ENCODE measurements around the gene FUT8.

The FUT8 gene

GRCh38 chr14:65479386-65479785 lies 66.9 kb downstream of the FUT8 start:
- H3K27ac ChIP-seq (ENCODE audit: low read length), result no peak overlapping the region
- H3K36me3 ChIP-seq (ENCODE audit: insufficient read depth, low read depth, low read length), result no peaks in the 10 kb centered on the region
- H3K4me3 ChIP-seq (ENCODE audit: low read length), result no peak overlapping the region
- no peak overlapping the region for H3K9ac ChIP-seq (ENCODE audit: low read depth, low read length)
- no peaks in the 10 kb centered on the region for H3K9me3 ChIP-seq (ENCODE audit: insufficient read depth, low read depth, low read length)
- H3K4me1 ChIP-seq (ENCODE audit: insufficient read depth, low read length), result peaks cover 34% of the 10 kb centered on the region
- no peaks in the 10 kb centered on the region for H3K27me3 ChIP-seq (ENCODE audit: insufficient read depth, low read length)

- Histone ChIP-seq H3K9ac (ENCODE audit: low read depth, low read length) (peak overlapping the region; percentile 2; the same call in 1 of the 2 replicates), H3K27me3 (ENCODE audit: insufficient read depth, low read length) (no peaks in the 10 kb centered on the region), H3K4me3 (ENCODE audit: low read length) (no peak overlapping the region), H3K27ac (ENCODE audit: low read length) (no peak overlapping the region), H3K9me3 (ENCODE audit: insufficient read depth, low read depth, low read length) (no peaks in the 10 kb centered on the region), H3K36me3 (ENCODE audit: insufficient read depth, low read depth, low read length) (no peaks in the 10 kb centered on the region), H3K4me1 (ENCODE audit: insufficient read depth, low read length) (peaks cover 29% of the 10 kb centered on the region)
Observed at GRCh38 chr14:65482757-65483438, 70.4 kb downstream of the FUT8 start.

- no peak overlapping the region for H3K27ac ChIP-seq (ENCODE audit: low read length)
- H3K36me3 ChIP-seq (ENCODE audit: insufficient read depth, low read depth, low read length), result no peaks in the 10 kb centered on the region
- no peak overlapping the region for H3K4me3 ChIP-seq (ENCODE audit: low read length)
- no peaks in the 10 kb centered on the region for H3K9me3 ChIP-seq (ENCODE audit: insufficient read depth, low read depth, low read length)
- peaks cover 29% of the 10 kb centered on the region for H3K4me1 ChIP-seq (ENCODE audit: insufficient read depth, low read length)
- H3K27me3 ChIP-seq (ENCODE audit: insufficient read depth, low read length), result no peaks in the 10 kb centered on the region
- H3K9ac ChIP-seq (ENCODE audit: low read depth, low read length), result no peak overlapping the region
Observed at GRCh38 chr14:65483647-65484046, 71.1 kb downstream of the FUT8 start.

GRCh38 chr14:65485516-65485915 lies 73.0 kb downstream of the FUT8 start:
- no peak overlapping the region for H3K27ac ChIP-seq (ENCODE audit: low read length)
- H3K4me1 ChIP-seq (ENCODE audit: insufficient read depth, low read length), result peaks cover 33% of the 10 kb centered on the region
- no peaks in the 10 kb centered on the region for H3K27me3 ChIP-seq (ENCODE audit: insufficient read depth, low read length)
- no peak overlapping the region for H3K4me3 ChIP-seq (ENCODE audit: low read length)
- H3K9ac ChIP-seq (ENCODE audit: low read depth, low read length), result peak overlapping the region; percentile 40; the same call in 1 of the 2 replicates
- H3K9me3 ChIP-seq (ENCODE audit: insufficient read depth, low read depth, low read length), result no peaks in the 10 kb centered on the region
- no peaks in the 10 kb centered on the region for H3K36me3 ChIP-seq (ENCODE audit: insufficient read depth, low read depth, low read length)

GRCh38 chr14:65486863-65487262 lies 74.3 kb downstream of the FUT8 start:
- Histone ChIP-seq H3K27ac (ENCODE audit: low read length) (no peak overlapping the region), H3K9me3 (ENCODE audit: insufficient read depth, low read depth, low read length) (no peaks in the 10 kb centered on the region), H3K4me1 (ENCODE audit: insufficient read depth, low read length) (peaks cover 28% of the 10 kb centered on the region), H3K4me3 (ENCODE audit: low read length) (no peak overlapping the region), H3K27me3 (ENCODE audit: insufficient read depth, low read length) (no peaks in the 10 kb centered on the region), H3K9ac (ENCODE audit: low read depth, low read length) (no peak overlapping the region), H3K36me3 (ENCODE audit: insufficient read depth, low read depth, low read length) (no peaks in the 10 kb centered on the region)

GRCh38 chr14:65487783-65488494 lies 75.4 kb downstream of the FUT8 start:
- Histone ChIP-seq H3K27ac (ENCODE audit: low read length) (no peak overlapping the region), H3K4me1 (ENCODE audit: insufficient read depth, low read length) (peaks cover 25% of the 10 kb centered on the region), H3K36me3 (ENCODE audit: insufficient read depth, low read depth, low read length) (no peaks in the 10 kb centered on the region), H3K4me3 (ENCODE audit: low read length) (no peak overlapping the region), H3K9ac (ENCODE audit: low read depth, low read length) (no peak overlapping the region), H3K27me3 (ENCODE audit: insufficient read depth, low read length) (no peaks in the 10 kb centered on the region), H3K9me3 (ENCODE audit: insufficient read depth, low read depth, low read length) (no peaks in the 10 kb centered on the region)

GRCh38 chr14:65491274-65491673 lies 78.7 kb downstream of the FUT8 start:
- Histone ChIP-seq H3K27ac (ENCODE audit: low read length) (no peak overlapping the region), H3K9ac (ENCODE audit: low read depth, low read length) (no peak overlapping the region), H3K4me1 (ENCODE audit: insufficient read depth, low read length) (peaks cover 16% of the 10 kb centered on the region; the same call in 1 of the 2 replicates), H3K9me3 (ENCODE audit: insufficient read depth, low read depth, low read length) (peaks cover 2% of the 10 kb centered on the region; the same call in 1 of the 2 replicates), H3K27me3 (ENCODE audit: insufficient read depth, low read length) (no peaks in the 10 kb centered on the region), H3K36me3 (ENCODE audit: insufficient read depth, low read depth, low read length) (no peaks in the 10 kb centered on the region), H3K4me3 (ENCODE audit: low read length) (no peak overlapping the region)

- H3K9me3 ChIP-seq (ENCODE audit: insufficient read depth, low read depth, low read length), result peaks cover 3% of the 10 kb centered on the region
- peaks cover 16% of the 10 kb centered on the region; the same call in 1 of the 2 replicates for H3K4me1 ChIP-seq (ENCODE audit: insufficient read depth, low read length)
- H3K27me3 ChIP-seq (ENCODE audit: insufficient read depth, low read length), result no peaks in the 10 kb centered on the region
- H3K4me3 ChIP-seq (ENCODE audit: low read length), result no peak overlapping the region
- H3K9ac ChIP-seq (ENCODE audit: low read depth, low read length), result no peak overlapping the region
- H3K27ac ChIP-seq (ENCODE audit: low read length), result no peak overlapping the region
- no peaks in the 10 kb centered on the region for H3K36me3 ChIP-seq (ENCODE audit: insufficient read depth, low read depth, low read length)
Observed at GRCh38 chr14:65492266-65492665, 79.7 kb downstream of the FUT8 start.

GRCh38 chr14:65495196-65495595 lies 82.7 kb downstream of the FUT8 start:
- H3K36me3 ChIP-seq (ENCODE audit: insufficient read depth, low read depth, low read length), result no peaks in the 10 kb centered on the region
- no peak overlapping the region for H3K9ac ChIP-seq (ENCODE audit: low read depth, low read length)
- H3K9me3 ChIP-seq (ENCODE audit: insufficient read depth, low read depth, low read length), result peaks cover 3% of the 10 kb centered on the region
- no peak overlapping the region for H3K27ac ChIP-seq (ENCODE audit: low read length)
- no peaks in the 10 kb centered on the region for H3K27me3 ChIP-seq (ENCODE audit: insufficient read depth, low read length)
- H3K4me3 ChIP-seq (ENCODE audit: low read length), result no peak overlapping the region
- H3K4me1 ChIP-seq (ENCODE audit: insufficient read depth, low read length), result no peaks in the 10 kb centered on the region; the same call in 1 of the 2 replicates

GRCh38 chr14:65496178-65496993 lies 83.9 kb downstream of the FUT8 start:
- Histone ChIP-seq H3K27me3 (ENCODE audit: insufficient read depth, low read length) (no peaks in the 10 kb centered on the region; the same call in 1 of the 2 replicates), H3K27ac (ENCODE audit: low read length) (no peak overlapping the region), H3K4me3 (ENCODE audit: low read length) (no peak overlapping the region), H3K9me3 (ENCODE audit: insufficient read depth, low read depth, low read length) (peaks cover 3% of the 10 kb centered on the region), H3K9ac (ENCODE audit: low read depth, low read length) (no peak overlapping the region), H3K36me3 (ENCODE audit: insufficient read depth, low read depth, low read length) (no peaks in the 10 kb centered on the region), H3K4me1 (ENCODE audit: insufficient read depth, low read length) (no peaks in the 10 kb centered on the region; the same call in 1 of the 2 replicates)

GRCh38 chr14:65499138-65499537 lies 86.6 kb downstream of the FUT8 start:
- H3K9ac ChIP-seq (ENCODE audit: low read depth, low read length), result no peak overlapping the region
- H3K27me3 ChIP-seq (ENCODE audit: insufficient read depth, low read length), result peaks cover 18% of the 10 kb centered on the region
- no peak overlapping the region for H3K27ac ChIP-seq (ENCODE audit: low read length)
- no peak overlapping the region for H3K4me3 ChIP-seq (ENCODE audit: low read length)
- no peaks in the 10 kb centered on the region for H3K36me3 ChIP-seq (ENCODE audit: insufficient read depth, low read depth, low read length)
- H3K9me3 ChIP-seq (ENCODE audit: insufficient read depth, low read depth, low read length), result peaks cover 3% of the 10 kb centered on the region
- no peaks in the 10 kb centered on the region; the same call in 1 of the 2 replicates for H3K4me1 ChIP-seq (ENCODE audit: insufficient read depth, low read length)
